ENCODE data around the gene PDGFA. TPM values are rescaled to one million over a fixed set of nuclear protein-coding genes. Genes with fewer than 3 reads are reported as not detected.

The PDGFA gene
- total and polyA plus RNA-seq, 2 experiments from 2014 or later: 35.6 to 43.1 TPM

- H4K20me1 ChIP-seq (replicated peaks; ENCODE audit: insufficient read depth): no peaks in the 10 kb centered on the region; the same call in 1 of the 2 replicates
- no peaks in the 10 kb centered on the region for H3F3A ChIP-seq (replicated peaks; ENCODE audit: low read depth)
- no peak for ATAC-seq
- H3K79me2 ChIP-seq (replicated peaks; ENCODE audit: insufficient read depth): peaks cover 6% of the 10 kb centered on the region
- no peak for DNase-seq (ENCODE audit: low spot score)
- Mint-ChIP-seq H3K36me3 (ENCODE audit: low read depth) (peaks cover 54% of the 10 kb centered on the region), H3K27me3 (ENCODE audit: insufficient read depth, low read depth, poor library complexity) (peaks cover 3% of the 10 kb centered on the region), H3K4me1 (peaks cover 11% of the 10 kb centered on the region; the same call in 2 of the 3 replicates), H3K27ac (no peak overlapping the region), H3K4me3 (no peak overlapping the region), H3K9me3 (no peaks in the 10 kb centered on the region)
- no peak overlapping the region for H3K4me3 ChIP-seq
- no peaks in the 10 kb centered on the region for H3K27me3 ChIP-seq (ENCODE audit: insufficient read depth)
- TF ChIP-seq CREB1 (CRISPR knock-in tag; IDR thresholded peaks at IDR 0.05; ENCODE audit: low read depth): no peak
- TF ChIP-seq POLR2AphosphoS5 (IDR thresholded peaks at IDR 0.05; ENCODE audit: low read depth): no peak
- no peak for TF ChIP-seq ZNF462 (CRISPR knock-in tag; IDR thresholded peaks at IDR 0.05)
- TF ChIP-seq ZNF331 (CRISPR knock-in tag; IDR thresholded peaks at IDR 0.05; ENCODE audit: low read depth): no peak
- TF ChIP-seq JUNB (IDR thresholded peaks at IDR 0.05; ENCODE audit: unreplicated experiment): no peak
- TF ChIP-seq ETS1 (IDR thresholded peaks at IDR 0.05): no peak
- no peak for TF ChIP-seq ZNF114 (CRISPR knock-in tag; IDR thresholded peaks at IDR 0.05)
- no peak for TF ChIP-seq EZH2phosphoT487 (IDR thresholded peaks at IDR 0.05; ENCODE audit: unreplicated experiment)
- no peak for TF ChIP-seq EZH2 (IDR thresholded peaks at IDR 0.05; ENCODE audit: low read depth, unreplicated experiment)
- TF ChIP-seq CTCF (conservative IDR thresholded peaks at IDR 0.05; ENCODE audit: low read depth in 2 of 2): no peak
- TF ChIP-seq REST (IDR thresholded peaks at IDR 0.05; ENCODE audit: unreplicated experiment): no peak
- TF ChIP-seq STAT1 (IDR thresholded peaks at IDR 0.05; ENCODE audit: unreplicated experiment): no peak
- no peak for TF ChIP-seq NANOG (IDR thresholded peaks at IDR 0.05; ENCODE audit: borderline replicate concordance)
- H3K9me2 ChIP-seq (ENCODE audit: insufficient read depth): no peaks in the 10 kb centered on the region
- no peak overlapping the region for H3K4me2 ChIP-seq
- H3K27ac ChIP-seq (ENCODE audit: low read depth): no peak overlapping the region
- no peaks in the 10 kb centered on the region for H3K4me1 ChIP-seq (ENCODE audit: insufficient read depth)
- no peak overlapping the region for H2AFZ ChIP-seq
- H3K36me3 ChIP-seq (ENCODE audit: insufficient read depth): no peaks in the 10 kb centered on the region
Measured at GRCh38 chr7:507623-508300, 11.9 kb downstream of the PDGFA start.

Data from GM23338 (cell line).